ENCODE data around the gene CXADR. TPM values are rescaled to one million over a fixed set of nuclear protein-coding genes. Genes with fewer than 3 reads are reported as not detected.
"Not testable (repeated sequence)": the region's sequence is repeated elsewhere in the genome, so short reads cannot be mapped to it uniquely, and the experiment has no call there.

The CXADR gene
- total and polyA plus RNA-seq, 4 donors = 6.3 to 40.2 (median 18.8) TPM

DNA sequence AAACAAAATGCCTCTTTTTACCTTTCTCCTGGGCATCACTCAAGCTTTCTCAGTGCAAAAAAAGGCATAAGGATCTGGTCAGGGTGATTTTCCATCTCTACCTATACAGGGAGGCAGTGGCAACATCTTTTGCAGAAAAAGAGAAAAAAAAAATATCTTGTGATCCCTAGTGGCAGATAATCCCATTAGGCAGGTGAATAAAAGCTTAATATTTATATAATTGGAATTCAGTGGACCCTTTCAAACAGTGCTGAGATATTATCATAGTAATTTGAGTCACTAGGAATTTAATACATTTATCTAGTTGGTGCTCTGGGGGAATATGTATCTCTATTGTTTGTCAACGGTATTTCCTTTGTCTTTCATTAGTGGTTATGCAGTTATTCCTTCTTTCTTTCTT, 29.9 kb upstream of the CXADR start:
- H3K27me3 ChIP-seq (ENCODE audit: control insufficient read depth in 3 of 3, insufficient read depth in 3 of 3, low read length in 2 of 3) = no peaks in the 10 kb centered on the region
- H3K4me3 ChIP-seq = no peak overlapping the region
- ATAC-seq (ENCODE audit: insufficient read depth, low FRiP score) = no peak
- TF ChIP-seq, protein P1, sequence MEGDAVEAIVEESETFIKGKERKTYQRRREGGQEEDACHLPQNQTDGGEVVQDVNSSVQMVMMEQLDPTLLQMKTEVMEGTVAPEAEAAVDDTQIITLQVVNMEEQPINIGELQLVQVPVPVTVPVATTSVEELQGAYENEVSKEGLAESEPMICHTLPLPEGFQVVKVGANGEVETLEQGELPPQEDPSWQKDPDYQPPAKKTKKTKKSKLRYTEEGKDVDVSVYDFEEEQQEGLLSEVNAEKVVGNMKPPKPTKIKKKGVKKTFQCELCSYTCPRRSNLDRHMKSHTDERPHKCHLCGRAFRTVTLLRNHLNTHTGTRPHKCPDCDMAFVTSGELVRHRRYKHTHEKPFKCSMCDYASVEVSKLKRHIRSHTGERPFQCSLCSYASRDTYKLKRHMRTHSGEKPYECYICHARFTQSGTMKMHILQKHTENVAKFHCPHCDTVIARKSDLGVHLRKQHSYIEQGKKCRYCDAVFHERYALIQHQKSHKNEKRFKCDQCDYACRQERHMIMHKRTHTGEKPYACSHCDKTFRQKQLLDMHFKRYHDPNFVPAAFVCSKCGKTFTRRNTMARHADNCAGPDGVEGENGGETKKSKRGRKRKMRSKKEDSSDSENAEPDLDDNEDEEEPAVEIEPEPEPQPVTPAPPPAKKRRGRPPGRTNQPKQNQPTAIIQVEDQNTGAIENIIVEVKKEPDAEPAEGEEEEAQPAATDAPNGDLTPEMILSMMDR (IDR thresholded peaks at IDR 0.05; ENCODE audit: control extremely low read depth, extremely low read depth) = no peak
- no peak for DNase-seq
- H3K4me1 ChIP-seq (ENCODE audit: control insufficient read depth in 5 of 5, insufficient read depth in 5 of 5, low read length in 5 of 5) = no peaks in the 10 kb centered on the region
- no peak overlapping the region for H3K27ac ChIP-seq (ENCODE audit: low read depth in 1 of 2, low read length in 1 of 2)
- H3K9me3 ChIP-seq (ENCODE audit: control insufficient read depth in 4 of 4, insufficient read depth in 3 of 4, low read length in 3 of 4) = no peaks in the 10 kb centered on the region
- H3K9ac ChIP-seq (ENCODE audit: insufficient read depth in 1 of 2, low read length in 2 of 2) = no peak overlapping the region
- WGBS, 2 donors = 85 to 89% methylated on average over 1 of the region's 1 CpG
- H3K36me3 ChIP-seq (ENCODE audit: control insufficient read depth in 4 of 4, insufficient read depth in 4 of 4, low read length in 4 of 4) = no peaks in the 10 kb centered on the region

DNA sequence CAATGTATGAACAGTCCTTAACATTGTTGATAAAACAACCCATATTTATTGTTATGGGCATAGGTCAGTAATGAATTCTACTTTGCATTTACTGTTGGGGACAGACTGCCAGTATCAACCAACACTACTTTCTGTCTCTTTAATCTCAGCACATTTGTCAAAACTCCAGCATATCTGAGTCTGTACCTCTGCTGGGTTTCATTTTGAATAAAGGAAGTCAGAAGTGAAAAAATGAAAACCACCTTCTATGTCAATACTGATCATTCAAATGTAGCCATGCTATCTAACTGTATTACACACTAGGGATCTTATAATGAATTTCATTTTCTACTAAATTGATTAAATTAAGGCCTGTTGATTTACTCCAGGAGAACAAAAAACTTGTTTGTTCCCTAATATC, 24.2 kb upstream of the CXADR start:
- Histone ChIP-seq H3K9ac (ENCODE audit: insufficient read depth in 1 of 2, low read length in 2 of 2) (no peak overlapping the region), H3K4me3 (no peak overlapping the region), H3K9me3 (ENCODE audit: control insufficient read depth in 4 of 4, insufficient read depth in 3 of 4, low read length in 3 of 4) (no peaks in the 10 kb centered on the region), H3K27me3 (ENCODE audit: control insufficient read depth in 3 of 3, insufficient read depth in 3 of 3, low read length in 2 of 3) (no peaks in the 10 kb centered on the region), H3K27ac (ENCODE audit: low read depth in 1 of 2, low read length in 1 of 2) (no peak overlapping the region), H3K36me3 (ENCODE audit: control insufficient read depth in 4 of 4, insufficient read depth in 4 of 4, low read length in 4 of 4) (no peaks in the 10 kb centered on the region), H3K4me1 (ENCODE audit: control insufficient read depth in 5 of 5, insufficient read depth in 5 of 5, low read length in 5 of 5) (peaks cover 0 to 2% (median 0%) of the 10 kb centered on the region in 5 donors)
- DNase-seq (no peak), ATAC-seq (ENCODE audit: insufficient read depth, low FRiP score) (no peak)
- TF ChIP-seq, protein P1 (IDR thresholded peaks at IDR 0.05; ENCODE audit: control extremely low read depth, extremely low read depth) = no peak

DNA sequence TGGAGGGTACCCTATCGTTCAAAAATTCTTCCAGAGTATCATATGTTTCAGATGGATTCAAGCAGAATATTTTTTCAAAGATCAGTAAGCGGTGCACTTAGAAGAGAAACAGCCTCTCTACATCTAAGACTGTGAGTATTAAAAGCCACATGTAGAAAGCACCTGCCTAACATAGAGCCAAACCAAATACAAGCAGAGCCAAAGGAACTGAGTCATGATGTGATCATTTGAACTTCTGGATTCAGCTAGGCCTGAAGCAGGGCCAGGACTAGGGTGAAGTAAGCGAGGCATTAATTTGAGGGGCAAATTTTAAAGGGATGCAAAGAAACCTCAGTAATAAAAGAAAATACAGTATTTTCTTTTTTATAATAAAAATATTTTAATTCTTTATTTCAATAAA, 23.3 kb upstream of the CXADR start:
- not testable (repeated sequence) for H3K27me3 ChIP-seq (ENCODE audit: control insufficient read depth in 3 of 3, insufficient read depth in 3 of 3, low read length in 2 of 3); H3K9me3 ChIP-seq (ENCODE audit: control insufficient read depth in 4 of 4, insufficient read depth in 3 of 4, low read length in 3 of 4); DNase-seq; H3K4me3 ChIP-seq; H3K36me3 ChIP-seq (ENCODE audit: control insufficient read depth in 4 of 4, insufficient read depth in 4 of 4, low read length in 4 of 4); H3K4me1 ChIP-seq (ENCODE audit: control insufficient read depth in 5 of 5, insufficient read depth in 5 of 5, low read length in 5 of 5); H3K27ac ChIP-seq (ENCODE audit: low read depth in 1 of 2, low read length in 1 of 2); H3K9ac ChIP-seq (ENCODE audit: insufficient read depth in 1 of 2, low read length in 2 of 2)
- WGBS, 2 donors = 60 to 80% methylated on average over 3 of the region's 3 CpGs
- ATAC-seq (ENCODE audit: insufficient read depth, low FRiP score) = peak; percentile 32

DNA sequence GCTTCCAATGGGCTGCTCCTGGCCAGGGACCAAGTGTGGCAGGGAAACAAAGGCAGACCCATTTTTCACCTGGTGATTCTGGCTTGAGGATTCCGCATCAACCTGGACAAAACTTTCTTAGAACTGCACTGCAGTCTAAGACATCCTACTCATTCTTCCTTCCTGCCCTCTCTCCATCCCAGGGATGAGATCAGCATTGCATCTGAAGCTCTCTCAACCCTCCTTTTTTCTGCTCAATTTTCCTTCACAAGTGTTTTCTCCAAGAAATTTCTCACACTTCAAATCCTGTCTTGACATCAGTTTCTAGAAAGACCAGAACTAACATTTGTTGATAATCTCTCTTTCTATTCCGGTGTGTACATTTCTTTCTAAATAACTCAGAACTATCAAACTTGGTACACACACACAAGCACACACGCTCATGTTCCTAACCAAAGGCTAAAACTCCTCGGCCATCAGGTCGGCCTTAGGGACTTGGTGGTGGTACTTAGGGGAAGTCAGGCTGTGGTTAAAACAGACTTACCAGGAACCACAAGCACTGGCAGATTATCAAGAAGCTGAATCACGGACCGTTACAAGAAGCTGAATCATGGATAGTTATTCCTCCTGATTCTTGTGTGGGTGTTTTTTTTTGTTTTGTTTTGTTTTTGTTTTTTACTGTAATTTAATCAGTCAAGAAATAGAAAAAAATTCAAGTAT, 21.0 kb upstream of the CXADR start:
- H3K9ac ChIP-seq (ENCODE audit: insufficient read depth in 1 of 2, low read length in 2 of 2) = no peak overlapping the region
- H3K36me3 ChIP-seq (ENCODE audit: control insufficient read depth in 4 of 4, insufficient read depth in 4 of 4, low read length in 4 of 4) = no peaks in the 10 kb centered on the region
- TF ChIP-seq, protein P1 (IDR thresholded peaks at IDR 0.05; ENCODE audit: control extremely low read depth, extremely low read depth) = no peak
- H3K9me3 ChIP-seq (ENCODE audit: control insufficient read depth in 4 of 4, insufficient read depth in 3 of 4, low read length in 3 of 4) = no peaks in the 10 kb centered on the region
- DNase-seq = no peak
- WGBS, 2 donors = 41 to 44% methylated on average over 7 of the region's 7 CpGs
- peaks cover 0 to 2% (median 0%) of the 10 kb centered on the region in 5 donors for H3K4me1 ChIP-seq (ENCODE audit: control insufficient read depth in 5 of 5, insufficient read depth in 5 of 5, low read length in 5 of 5)
- no peak overlapping the region for H3K27ac ChIP-seq (ENCODE audit: low read depth in 1 of 2, low read length in 1 of 2)
- no peaks in the 10 kb centered on the region for H3K27me3 ChIP-seq (ENCODE audit: control insufficient read depth in 3 of 3, insufficient read depth in 3 of 3, low read length in 2 of 3)
- no peak overlapping the region for H3K4me3 ChIP-seq
- peak; percentile 82 for ATAC-seq (ENCODE audit: insufficient read depth, low FRiP score)
